ENCODE measurements around the gene OR6Q1.

DNA sequence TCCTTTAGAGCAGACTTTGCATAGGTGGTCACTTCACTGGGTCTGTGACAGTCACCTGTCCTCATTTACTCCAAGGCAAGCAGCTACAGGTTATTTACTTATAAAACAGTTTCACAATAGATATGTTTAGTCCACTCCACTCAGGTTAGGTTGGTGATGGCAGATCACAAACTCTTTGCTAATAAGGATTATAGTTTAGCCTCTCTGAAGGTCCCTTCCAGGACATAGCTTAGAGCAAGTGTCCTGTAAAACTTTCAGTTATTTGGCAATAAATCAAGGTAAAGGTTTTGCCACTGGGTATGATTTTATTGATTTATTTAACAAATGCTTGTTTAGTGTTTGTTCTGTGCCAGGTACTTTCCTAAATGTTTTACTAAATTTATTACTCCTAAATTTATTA lies 8.8 kb downstream of the OR6Q1 start:
- TF ChIP-seq POLR2A (IDR thresholded peaks at IDR 0.05): no peak
- TF ChIP-seq, protein P1, sequence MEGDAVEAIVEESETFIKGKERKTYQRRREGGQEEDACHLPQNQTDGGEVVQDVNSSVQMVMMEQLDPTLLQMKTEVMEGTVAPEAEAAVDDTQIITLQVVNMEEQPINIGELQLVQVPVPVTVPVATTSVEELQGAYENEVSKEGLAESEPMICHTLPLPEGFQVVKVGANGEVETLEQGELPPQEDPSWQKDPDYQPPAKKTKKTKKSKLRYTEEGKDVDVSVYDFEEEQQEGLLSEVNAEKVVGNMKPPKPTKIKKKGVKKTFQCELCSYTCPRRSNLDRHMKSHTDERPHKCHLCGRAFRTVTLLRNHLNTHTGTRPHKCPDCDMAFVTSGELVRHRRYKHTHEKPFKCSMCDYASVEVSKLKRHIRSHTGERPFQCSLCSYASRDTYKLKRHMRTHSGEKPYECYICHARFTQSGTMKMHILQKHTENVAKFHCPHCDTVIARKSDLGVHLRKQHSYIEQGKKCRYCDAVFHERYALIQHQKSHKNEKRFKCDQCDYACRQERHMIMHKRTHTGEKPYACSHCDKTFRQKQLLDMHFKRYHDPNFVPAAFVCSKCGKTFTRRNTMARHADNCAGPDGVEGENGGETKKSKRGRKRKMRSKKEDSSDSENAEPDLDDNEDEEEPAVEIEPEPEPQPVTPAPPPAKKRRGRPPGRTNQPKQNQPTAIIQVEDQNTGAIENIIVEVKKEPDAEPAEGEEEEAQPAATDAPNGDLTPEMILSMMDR (IDR thresholded peaks at IDR 0.05): no peak
- TF ChIP-seq POLR2AphosphoS5 (IDR thresholded peaks at IDR 0.05): no peak

Data from breast epithelium (tissue), 3 donors.